Activated naive CD4-positive, alpha-beta T cell (primary cell): ENCODE data around the gene NOL6.
"Not testable (repeated sequence)": the region's sequence is repeated elsewhere in the genome, so short reads cannot be mapped to it uniquely, and the experiment has no call there.

ENCODE experiments used
- DNase-seq, 4 experiments: peaks; one replicate each; lab custom pipeline; 2025; lab: John Stamatoyannopoulos, UW

The NOL6 gene

GRCh38 chr9:33435821-33436277, 37.9 kb downstream of the NOL6 start:
- no peak for DNase-seq

GRCh38 chr9:33434317-33435105, 39.2 kb downstream of the NOL6 start:
- no peak for DNase-seq

DNA sequence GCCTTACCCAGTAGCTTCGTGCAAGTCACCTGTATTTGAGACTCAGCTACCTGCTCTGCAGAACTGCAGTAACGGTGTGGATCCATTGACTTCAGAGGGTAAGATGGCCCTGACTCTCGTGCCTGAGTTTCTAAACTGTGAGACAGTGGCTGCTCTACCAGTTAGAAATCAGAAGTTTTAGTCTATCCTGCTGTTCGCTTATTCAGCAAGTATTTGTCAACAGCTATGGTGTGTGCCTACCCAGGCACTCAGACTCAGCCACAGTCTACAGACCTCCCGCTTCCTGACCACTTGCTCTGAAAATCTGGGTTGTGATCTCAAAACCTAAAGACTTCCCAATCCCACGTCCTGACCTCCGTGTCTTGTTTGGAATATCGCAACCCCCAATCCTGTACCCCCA, 39.9 kb downstream of the NOL6 start:
- no peak for DNase-seq

DNA sequence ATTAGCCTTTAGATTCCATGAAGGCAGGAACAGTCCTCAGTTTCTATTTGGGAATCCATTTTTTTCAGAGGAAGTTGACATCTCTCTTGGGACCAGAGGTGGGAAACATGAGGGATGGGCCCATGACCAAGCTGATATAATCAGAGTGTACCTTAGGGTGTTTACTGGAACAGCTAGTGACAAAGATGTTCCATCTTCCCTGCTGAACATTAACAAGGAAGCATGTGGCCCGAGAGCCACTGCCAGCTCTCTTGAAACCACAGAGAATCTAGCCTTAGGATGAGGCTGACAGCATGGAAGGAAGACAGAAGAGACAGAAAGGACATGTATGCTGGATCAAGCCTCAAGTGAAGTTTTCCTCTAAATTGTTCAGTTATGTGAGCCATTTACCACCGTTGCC, 42.3 kb downstream of the NOL6 start:
- DNase-seq: no peak

- DNase-seq: no peak
These were observed 42.8 kb downstream of the NOL6 start for GRCh38 chr9:33430942-33431341.

GRCh38 chr9:33429256-33429985, 44.3 kb downstream of the NOL6 start:
- no peak for DNase-seq

- no peak for DNase-seq
These were observed 46.9 kb downstream of the NOL6 start for GRCh38 chr9:33426843-33427293.

DNA sequence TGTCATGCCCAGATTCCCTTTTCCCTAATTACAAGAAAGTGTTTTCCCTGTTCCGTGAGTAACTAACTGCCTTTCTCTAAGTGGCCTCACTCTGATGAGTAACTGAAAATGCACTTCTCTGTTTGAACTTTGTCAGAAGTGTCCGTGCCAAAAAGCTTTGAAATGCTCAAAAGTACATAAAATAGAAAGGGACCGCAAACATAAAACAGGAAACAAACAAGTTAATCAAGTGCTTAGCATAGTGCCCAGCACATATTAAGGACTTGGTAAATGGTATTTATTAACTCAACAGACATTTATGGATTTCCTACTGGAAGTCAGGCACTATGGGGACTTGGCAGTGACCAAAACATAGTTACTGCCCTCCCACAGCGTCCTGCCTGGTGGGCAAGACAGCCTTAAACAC, 48.6 kb downstream of the NOL6 start:
- DNase-seq: no peak

DNA sequence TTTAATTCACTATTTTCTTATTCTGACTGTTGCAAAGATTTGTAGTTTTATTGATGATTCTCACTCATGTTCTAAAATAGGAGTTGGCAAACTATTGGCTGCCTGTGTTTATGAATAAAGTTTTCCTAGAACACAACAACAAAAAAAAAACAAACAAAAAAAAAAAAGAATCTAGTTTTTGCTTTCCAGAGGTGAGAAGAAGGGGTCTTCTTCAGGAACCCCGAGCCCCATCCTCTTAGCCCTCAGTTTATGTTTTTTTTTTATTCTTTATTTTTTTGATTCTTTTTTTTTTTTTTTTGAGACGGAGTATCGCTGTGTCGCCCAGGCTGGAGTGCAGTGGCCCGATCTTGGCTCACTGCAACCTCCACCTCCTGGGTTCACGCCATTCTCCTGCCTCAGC, 49.2 kb downstream of the NOL6 start:
- DNase-seq: not testable (repeated sequence)

DNA sequence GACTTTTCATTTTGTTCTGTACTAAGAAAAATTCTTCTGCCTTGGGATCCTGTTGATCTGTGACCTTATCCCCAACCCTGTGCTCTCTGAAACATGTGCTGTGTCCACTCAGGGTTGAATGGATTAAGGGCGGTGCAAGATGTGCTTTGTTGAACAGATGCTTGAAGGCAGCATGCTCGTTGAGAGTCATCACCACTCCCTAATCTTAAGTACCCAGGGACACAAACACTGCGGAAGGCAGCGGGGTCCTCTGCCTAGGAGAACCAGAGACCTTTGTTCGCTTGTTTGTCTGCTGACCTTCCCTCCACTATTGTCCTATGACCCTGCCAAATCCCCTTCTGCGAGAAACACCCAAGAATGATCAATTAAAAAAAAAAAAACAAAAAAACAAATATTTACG, 49.7 kb downstream of the NOL6 start:
- DNase-seq: not testable (repeated sequence)

DNA sequence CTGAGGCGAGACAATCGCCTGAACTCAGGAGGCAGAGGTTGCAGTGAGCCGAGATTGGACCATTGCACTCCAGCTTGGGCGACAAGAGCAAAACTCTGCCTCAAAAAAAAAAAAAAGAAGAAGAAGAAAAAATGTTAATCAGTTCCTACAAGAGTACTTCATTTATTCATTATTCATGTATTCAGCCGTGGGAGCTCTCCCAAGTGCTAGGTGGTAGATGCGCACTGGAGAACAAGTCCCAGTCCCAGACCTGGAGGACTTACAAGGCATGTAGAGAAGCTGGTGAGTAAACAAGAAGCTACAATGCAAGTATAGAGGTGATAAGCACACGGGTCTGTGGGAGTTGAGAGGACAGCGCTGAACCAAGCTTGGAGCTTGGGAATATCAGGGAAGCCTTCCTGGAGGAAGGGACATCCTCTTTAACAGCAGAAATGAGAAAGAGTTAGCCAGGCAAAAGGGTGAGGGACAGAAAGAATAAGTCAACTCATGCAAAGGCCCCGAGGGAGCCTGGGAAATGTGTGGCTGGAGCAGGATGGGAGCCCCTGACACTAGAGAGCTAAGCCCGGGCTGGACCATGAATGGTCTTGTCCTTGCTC, 53.9 kb downstream of the NOL6 start:
- no peak for DNase-seq

DNA sequence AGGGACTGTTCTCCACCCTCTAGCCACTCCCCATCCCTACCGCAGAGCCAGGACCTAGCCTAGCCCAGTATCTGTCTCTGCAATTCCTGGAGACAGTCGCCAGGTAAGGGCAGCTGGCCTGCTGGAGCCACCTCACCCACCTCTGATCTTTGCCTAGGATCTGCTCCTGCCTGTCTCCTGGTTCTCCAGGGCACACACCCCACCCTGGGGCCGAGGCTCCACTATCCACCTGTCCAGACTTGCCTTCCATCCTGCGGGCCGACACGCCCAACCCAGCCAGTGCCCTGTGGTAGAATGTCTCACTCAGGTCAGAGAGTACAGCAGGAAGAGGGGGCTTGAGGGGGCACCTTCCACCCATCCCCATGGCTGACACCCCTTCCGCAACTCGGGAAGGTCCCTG, 55.6 kb downstream of the NOL6 start:
- no peak for DNase-seq

- DNase-seq: peak in 1 of 4 experiments; percentile 10
These were observed 56.7 kb downstream of the NOL6 start for GRCh38 chr9:33416996-33417395.

- peak; percentile 41 to 91 (median 80) for DNase-seq
These were observed 58.2 kb downstream of the NOL6 start for GRCh38 chr9:33415501-33416038.

DNA sequence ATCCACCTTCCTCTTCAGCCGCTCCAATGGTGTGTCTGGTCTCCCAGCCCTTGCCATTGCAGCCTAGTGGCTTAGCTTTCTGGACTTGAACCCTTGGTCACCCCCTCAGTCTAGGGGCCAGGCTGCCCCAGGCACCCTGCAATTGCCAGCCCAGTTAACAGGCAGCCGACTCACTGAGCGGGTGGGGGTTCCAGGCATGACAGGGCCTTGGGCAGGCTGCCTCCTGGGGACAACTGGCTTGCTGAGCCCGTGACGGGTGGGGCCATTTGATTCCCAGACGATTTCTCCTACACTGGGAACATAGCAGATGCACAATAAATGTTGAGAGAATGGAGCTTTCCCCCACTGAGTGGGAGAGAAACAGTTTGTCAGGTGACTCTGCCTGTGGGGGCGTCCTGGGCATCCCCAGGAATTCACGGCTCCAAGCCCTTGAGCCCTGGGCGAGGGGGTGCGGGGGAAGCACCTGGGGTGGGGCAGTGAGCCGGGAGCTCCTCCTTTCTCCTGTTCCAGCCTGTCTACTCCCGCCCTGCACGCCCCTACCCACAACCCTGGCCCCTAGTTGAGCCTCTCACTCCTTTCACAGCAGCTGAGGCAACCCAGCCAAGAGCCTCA, 58.7 kb downstream of the NOL6 start:
- DNase-seq: no peak

- DNase-seq: no peak
These were observed 59.5 kb downstream of the NOL6 start for GRCh38 chr9:33414268-33414667.
